ENCODE results near the gene LMX1A.

The LMX1A gene

DNA sequence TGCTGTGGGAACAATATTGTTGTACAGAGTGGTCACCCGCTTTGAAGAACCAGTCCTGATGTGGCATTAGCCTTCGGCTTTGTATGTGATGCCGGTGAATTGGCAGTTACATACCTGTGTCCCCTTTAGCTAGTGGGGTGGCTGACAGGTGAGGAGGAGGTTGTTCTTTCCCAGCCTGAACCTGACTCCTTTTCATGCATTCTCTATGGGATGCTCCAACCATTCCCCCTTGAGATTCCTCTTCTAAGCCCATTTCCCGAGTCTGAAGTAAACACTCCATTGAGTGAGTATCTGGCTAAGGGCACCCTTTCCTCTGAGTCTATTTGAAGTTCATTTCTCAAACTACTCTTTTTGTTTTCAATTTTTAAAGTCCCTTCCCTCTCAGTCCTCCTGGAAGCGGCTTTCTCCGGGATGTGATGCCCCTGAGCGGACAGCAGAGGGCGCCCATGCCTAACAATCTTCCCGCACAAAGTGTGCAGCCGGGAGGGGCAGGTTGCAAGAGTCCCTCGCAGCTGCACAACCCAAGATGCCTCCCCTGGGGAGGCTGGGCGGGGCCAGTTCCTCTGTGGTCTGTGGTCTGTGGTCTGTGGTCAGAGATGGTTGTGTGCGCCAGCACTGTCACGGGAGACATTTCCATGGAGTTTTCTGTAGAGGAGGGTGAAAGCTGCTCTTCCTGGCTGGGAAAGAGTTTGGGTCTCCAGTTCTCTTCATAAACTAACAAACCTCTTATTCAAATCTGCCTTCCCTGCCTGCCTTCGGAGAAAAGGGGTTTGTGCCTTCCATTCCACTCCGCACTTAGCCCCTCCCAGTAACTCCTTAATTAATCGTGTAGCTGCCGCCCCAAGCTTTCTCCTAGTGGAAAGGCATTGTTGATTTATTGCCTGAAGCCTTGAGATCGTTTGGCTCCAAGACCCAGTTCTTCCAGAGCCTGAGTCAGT lies 36.4 kb upstream of the LMX1A start:
- TF ChIP-seq, protein P1, sequence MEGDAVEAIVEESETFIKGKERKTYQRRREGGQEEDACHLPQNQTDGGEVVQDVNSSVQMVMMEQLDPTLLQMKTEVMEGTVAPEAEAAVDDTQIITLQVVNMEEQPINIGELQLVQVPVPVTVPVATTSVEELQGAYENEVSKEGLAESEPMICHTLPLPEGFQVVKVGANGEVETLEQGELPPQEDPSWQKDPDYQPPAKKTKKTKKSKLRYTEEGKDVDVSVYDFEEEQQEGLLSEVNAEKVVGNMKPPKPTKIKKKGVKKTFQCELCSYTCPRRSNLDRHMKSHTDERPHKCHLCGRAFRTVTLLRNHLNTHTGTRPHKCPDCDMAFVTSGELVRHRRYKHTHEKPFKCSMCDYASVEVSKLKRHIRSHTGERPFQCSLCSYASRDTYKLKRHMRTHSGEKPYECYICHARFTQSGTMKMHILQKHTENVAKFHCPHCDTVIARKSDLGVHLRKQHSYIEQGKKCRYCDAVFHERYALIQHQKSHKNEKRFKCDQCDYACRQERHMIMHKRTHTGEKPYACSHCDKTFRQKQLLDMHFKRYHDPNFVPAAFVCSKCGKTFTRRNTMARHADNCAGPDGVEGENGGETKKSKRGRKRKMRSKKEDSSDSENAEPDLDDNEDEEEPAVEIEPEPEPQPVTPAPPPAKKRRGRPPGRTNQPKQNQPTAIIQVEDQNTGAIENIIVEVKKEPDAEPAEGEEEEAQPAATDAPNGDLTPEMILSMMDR (IDR thresholded peaks at IDR 0.05; ENCODE audit: low read depth, low read length, missing control alignments) = peak; percentile 98
- peak overlapping the region; percentile 5 for H3K4me3 ChIP-seq (ENCODE audit: low read depth, low read length)
- DNase-seq (ENCODE audit: low read depth) = peak; percentile 93
- in situ Hi-C loops (cut with HindIII; ENCODE audit: low sequenced_read_pairs) = no loop called here

DNA sequence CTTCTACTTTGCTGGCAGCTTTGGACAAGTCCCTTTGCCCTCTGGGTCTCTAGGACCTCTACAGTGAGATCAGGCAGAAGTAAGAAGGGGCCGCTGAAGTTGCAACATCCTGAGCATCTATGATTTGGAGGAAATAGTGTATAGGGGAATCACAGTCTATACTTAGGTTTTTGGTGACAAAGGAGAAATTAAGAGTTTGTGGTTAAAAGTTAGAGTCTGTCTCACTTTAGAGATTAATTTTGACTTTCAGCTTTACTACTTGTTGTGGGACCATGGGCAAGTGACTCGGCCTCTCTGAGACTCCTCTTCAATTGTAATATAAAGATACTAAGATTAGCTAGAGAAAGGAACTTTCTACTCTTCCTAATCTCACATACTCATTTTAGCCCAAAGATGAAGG lies 33.1 kb upstream of the LMX1A start:
- DNase-seq (ENCODE audit: low read depth) = no peak
- in situ Hi-C loops (cut with HindIII; ENCODE audit: low sequenced_read_pairs) = no loop called here
- TF ChIP-seq, protein P1 (IDR thresholded peaks at IDR 0.05; ENCODE audit: low read depth, low read length, missing control alignments) = no peak
- H3K4me3 ChIP-seq (ENCODE audit: low read depth, low read length) = no peak overlapping the region

DNA sequence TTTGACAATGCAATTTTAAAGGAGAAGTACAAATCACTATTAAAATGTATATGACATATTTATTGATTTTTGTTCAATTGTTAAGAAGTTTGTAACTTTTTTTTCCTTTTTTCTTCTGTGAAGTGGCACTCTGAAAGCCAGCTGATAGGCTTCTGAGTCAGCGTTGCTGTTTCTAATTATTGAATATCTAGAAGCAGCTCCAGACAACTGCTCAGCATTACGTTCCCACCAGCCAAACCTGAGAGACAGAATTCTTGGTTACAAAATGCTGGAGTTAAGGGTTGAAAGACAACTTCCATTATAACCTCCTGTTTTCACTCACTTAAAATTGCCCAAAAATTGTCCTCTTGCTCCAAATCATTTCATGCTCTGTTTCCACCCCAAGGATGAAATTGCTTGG lies 31.4 kb upstream of the LMX1A start:
- no peak overlapping the region for H3K4me3 ChIP-seq (ENCODE audit: low read depth, low read length)
- TF ChIP-seq, protein P1 (IDR thresholded peaks at IDR 0.05; ENCODE audit: low read depth, low read length, missing control alignments) = no peak
- in situ Hi-C loops (cut with HindIII; ENCODE audit: low sequenced_read_pairs) = no loop called here
- DNase-seq (ENCODE audit: low read depth) = no peak

DNA sequence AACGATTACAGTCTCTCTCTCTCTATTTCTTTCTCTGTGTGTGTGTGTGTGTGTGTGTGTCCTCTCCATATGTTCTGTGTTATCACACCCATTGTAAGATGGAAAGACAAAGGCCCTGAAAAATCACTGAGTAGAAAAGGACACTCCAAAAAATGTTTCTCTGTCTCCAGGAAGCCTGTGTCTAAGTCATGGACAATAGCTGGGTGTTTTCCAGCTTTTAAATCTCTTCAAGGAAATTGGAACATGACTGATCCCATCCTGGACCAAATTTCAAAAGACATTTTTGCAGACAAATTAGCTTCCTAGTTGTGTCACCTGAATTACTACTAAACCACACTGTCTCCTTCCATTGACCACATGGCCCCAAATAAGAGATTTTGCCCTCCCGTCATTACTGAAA lies 31.0 kb upstream of the LMX1A start:
- TF ChIP-seq, protein P1 (IDR thresholded peaks at IDR 0.05; ENCODE audit: low read depth, low read length, missing control alignments) = no peak

DNA sequence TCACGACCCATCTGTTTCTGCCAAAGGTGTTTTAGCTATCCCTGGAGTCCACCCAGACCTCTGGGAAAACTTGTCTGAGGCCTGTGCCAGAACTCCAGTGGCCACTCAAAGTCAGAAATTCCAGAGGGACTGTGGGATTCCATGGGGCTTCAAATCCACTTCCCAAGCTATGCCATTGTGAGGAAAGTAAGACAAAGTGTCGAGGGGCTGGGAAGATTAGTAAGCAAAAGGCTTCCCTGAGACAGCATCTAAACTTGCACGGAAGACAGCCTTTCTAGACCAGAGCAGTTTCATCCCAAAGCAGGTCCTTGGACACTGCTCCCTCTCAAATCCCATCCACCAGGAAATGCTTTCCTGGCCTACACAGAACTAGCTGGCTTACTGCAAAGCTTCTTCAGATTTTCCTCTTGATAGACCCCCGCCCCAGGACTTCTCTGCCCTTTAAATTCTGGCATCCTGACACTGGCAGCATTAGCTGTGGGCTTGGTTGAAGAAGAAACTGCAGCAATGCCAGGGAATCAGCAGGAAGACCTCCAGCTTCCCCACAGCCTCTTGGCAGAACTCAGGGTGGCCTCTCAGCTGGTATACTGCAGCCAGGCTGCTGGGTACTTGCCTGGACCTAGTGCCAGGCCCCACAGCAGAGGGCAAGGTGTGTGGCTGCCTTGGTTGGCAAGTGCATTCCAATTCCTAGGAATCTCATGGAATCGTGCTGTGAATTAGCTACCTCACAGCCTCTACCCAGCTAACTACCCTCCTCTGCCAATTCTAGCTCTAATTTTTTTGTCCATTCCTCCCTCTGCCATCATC lies 27.3 kb upstream of the LMX1A start:
- no peak for DNase-seq (ENCODE audit: low read depth)
- TF ChIP-seq, protein P1 (IDR thresholded peaks at IDR 0.05; ENCODE audit: low read depth, low read length, missing control alignments) = no peak
- H3K4me3 ChIP-seq (ENCODE audit: low read depth, low read length) = no peak overlapping the region
- in situ Hi-C loops (cut with HindIII; ENCODE audit: low sequenced_read_pairs) = no loop called here

More for the DNA sequence above, 31.0 kb upstream of the LMX1A start:
- no peak overlapping the region for H3K4me3 ChIP-seq (ENCODE audit: low read depth, low read length)
- no peak for DNase-seq (ENCODE audit: low read depth)
- in situ Hi-C loops (cut with HindIII; ENCODE audit: low sequenced_read_pairs) = no loop called here

DNA sequence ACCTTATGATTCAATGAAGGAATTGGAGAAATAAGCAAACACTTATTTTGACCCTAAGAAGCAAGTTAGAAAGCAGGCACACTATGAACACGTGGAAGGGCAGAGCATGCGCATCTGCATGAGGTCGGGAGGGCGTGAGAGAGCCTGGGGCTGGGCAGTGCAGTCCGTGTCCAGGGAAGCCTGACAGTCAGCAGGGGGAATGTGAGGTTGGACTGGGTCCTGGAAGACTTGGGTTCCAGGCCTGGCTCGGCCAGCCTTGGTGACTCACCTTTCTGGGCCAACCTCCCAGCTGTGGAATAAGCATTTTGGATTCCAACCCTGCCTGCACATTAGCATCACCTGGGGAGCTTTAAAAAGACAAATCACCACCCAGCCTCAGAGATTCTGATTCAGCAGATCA lies 26.6 kb upstream of the LMX1A start:
- peak; percentile 92 for DNase-seq (ENCODE audit: low read depth)
- no peak overlapping the region for H3K4me3 ChIP-seq (ENCODE audit: low read depth, low read length)
- in situ Hi-C loops (cut with HindIII; ENCODE audit: low sequenced_read_pairs) = no loop called here
- TF ChIP-seq, protein P1 (IDR thresholded peaks at IDR 0.05; ENCODE audit: low read depth, low read length, missing control alignments) = no peak
